HepG2 (cell line): Measurements from ENCODE around the gene CHST11. TPM values are rescaled to one million over a fixed set of nuclear protein-coding genes. Genes with fewer than 3 reads are reported as not detected.

Source experiments
- ATAC-seq: fragments of 200-7000 bp; cut with Tn5 transposase; 3 replicates; pipeline ENCODE4 v1.9.1; 2020; ENCODE audit warnings: mild to moderate bottlenecking, moderate library complexity
- BruUV-seq: library from RNA; stranded (reverse); fragments of 400-500 nt; replicated peaks from 2 replicates; lab custom pipeline; 2021; lab: Mats Ljungman, UMichigan
- CTCF ChIA-PET: fragments of 300-600 bp; formaldehyde crosslinking; extraction: SDS; loops from one replicate; lab custom pipeline; 2021; ENCODE audit warnings: low total read pairs, inconsistent platforms, low intra/inter-chr PET ratio; lab: Yijun Ruan, JAX
- POLR2A ChIA-PET: fragments of 350-600 bp; sonication (Branson Sonifier 250); formaldehyde crosslinking; loops from one replicate; lab custom pipeline; 2020; ENCODE audit warnings: antibody characterized with exemption, inconsistent platforms; lab: Yijun Ruan, JAX
- DNase-seq: peaks from one replicate; pipeline ENCODE4 v3.0.0-alpha.2; 2015; ENCODE audit warnings: low spot score
- FAIRE-seq: peaks from 3 replicates; lab custom pipeline; 2011; peaks lifted over from hg19 to GRCh38; lab: Jason Lieb, UNC
- H2AFZ ChIP-seq: one replicate; pipeline ENCODE4 v1.6.1; 2011; ENCODE audit warnings: low read length, inconsistent platforms
- H3K27ac ChIP-seq: fragments of 300-600 bp; 3 replicates; pipeline ENCODE4 v1.8.0; 2011; ENCODE audit warnings: mixed run types, mild to moderate bottlenecking, mixed read lengths, low read length, inconsistent platforms; ENCODE audit not compliant: insufficient read depth; ENCODE audit errors: extremely low read length
- H3K27me3 ChIP-seq, 2 experiments: fragments of 200-600 bp in 1 of 2; 2 replicates in 1 of 2; 3 replicates in 1 of 2; pipeline versions ENCODE4 v1.6.0 to v1.8.0; 2011; ENCODE audit warnings: low read length in 2 of 2, mild to moderate bottlenecking in 2 of 2, moderate library complexity in 2 of 2, inconsistent platforms in 1 of 2; ENCODE audit not compliant: insufficient read depth in 2 of 2, control insufficient read depth in 1 of 2
- H3K36me3 ChIP-seq, 2 experiments: fragments of 200-600 bp in 1 of 2; replicated peaks in 1 of 2; 2 replicates in 1 of 2; 3 replicates in 1 of 2; pipeline versions ENCODE4 v1.5.1 to v1.8.0; 2011; ENCODE audit warnings: low read length in 2 of 2, inconsistent platforms in 1 of 2; ENCODE audit not compliant: insufficient read depth in 2 of 2, control insufficient read depth in 1 of 2
- H3K4me1 ChIP-seq: 2 replicates; pipeline ENCODE4 v1.5.1; 2012; ENCODE audit warnings: low read length, inconsistent platforms; ENCODE audit not compliant: insufficient read depth
- H3K4me2 ChIP-seq: 2 replicates; pipeline ENCODE4 v1.6.0; 2011; ENCODE audit warnings: low read depth, low read length, inconsistent platforms
- H3K4me3 ChIP-seq, 3 experiments: fragments of 200-600 bp in 1 of 3; sonication (generic), shearing (Covaris generic) in 1 of 3; replicated peaks in 1 of 3; 2 replicates each; pipeline ENCODE4 v1.5.1; 2011 to 2016; ENCODE audit warnings: low read length in 3 of 3, inconsistent platforms in 2 of 3, low read depth in 2 of 3, mild to moderate bottlenecking in 2 of 3, control low read depth in 1 of 3, mixed read lengths in 1 of 3; ENCODE audit not compliant: insufficient read depth in 1 of 3
- H3K79me2 ChIP-seq: one replicate; pipeline ENCODE4 v1.6.1; 2011; ENCODE audit warnings: low read length, inconsistent platforms; ENCODE audit not compliant: insufficient read depth
- H3K9ac ChIP-seq: 2 replicates; pipeline ENCODE4 v1.6.0; 2011; ENCODE audit warnings: mild to moderate bottlenecking, low read depth, low read length, inconsistent platforms; ENCODE audit not compliant: insufficient read depth
- H3K9me3 ChIP-seq: 2 replicates; pipeline ENCODE4 v1.5.1; 2012; ENCODE audit warnings: mild to moderate bottlenecking, low read length
- H4K20me1 ChIP-seq: 2 replicates; pipeline ENCODE4 v1.6.0; 2011; ENCODE audit warnings: inconsistent platforms, mild to moderate bottlenecking, low read length, moderate library complexity; ENCODE audit not compliant: insufficient read depth
- ATM ChIP-seq: fragments of 450-650 bp; IDR thresholded peaks from 2 replicates; pipeline ENCODE4 v1.7.1; 2017; ENCODE audit warnings: mild to moderate bottlenecking, borderline replicate concordance
- CREM ChIP-seq, 2 experiments: sonication (generic) in 1 of 2; formaldehyde crosslinking in 1 of 2; IDR thresholded peaks; 2 replicates each; pipeline versions ENCODE4 v1.4.0 to v1.6.1; 2016 to 2020; ENCODE audit warnings: antibody characterized with exemption in 1 of 2, mild to moderate bottlenecking in 1 of 2, missing genetic modification reagents in 1 of 2
- DPF2 ChIP-seq: sonication (generic); formaldehyde crosslinking; IDR thresholded peaks from 2 replicates; pipeline ENCODE4 v1.4.0; 2020; ENCODE audit warnings: mild to moderate bottlenecking, low read depth, missing genetic modification reagents, borderline replicate concordance
- GTF2F1 ChIP-seq: fragments of 150-350 bp; IDR thresholded peaks from 2 replicates; pipeline ENCODE4 v1.6.1; 2014; ENCODE audit warnings: low read length
- GTF3A ChIP-seq: sonication (generic); formaldehyde crosslinking; conservative IDR thresholded peaks from 2 replicates; pipeline ENCODE4 v1.4.0; 2020; ENCODE audit warnings: mild to moderate bottlenecking, missing genetic modification reagents
- MTF2 ChIP-seq: sonication (generic); formaldehyde crosslinking; IDR thresholded peaks from 2 replicates; pipeline ENCODE4 v1.5.0; 2020; ENCODE audit warnings: missing genetic modification reagents, borderline replicate concordance
- NFIC ChIP-seq: IDR thresholded peaks from 2 replicates; pipeline ENCODE4 v1.6.1; 2012; ENCODE audit warnings: mild to moderate bottlenecking, low read length, inconsistent platforms
- RBFOX2 ChIP-seq: fragments of 200-400 bp; formaldehyde crosslinking; IDR thresholded peaks from 2 replicates; pipeline ENCODE4 v1.6.1; 2017; ENCODE audit warnings: low read depth, mild to moderate bottlenecking, low read length
- REXO4 ChIP-seq: sonication (generic); formaldehyde crosslinking; IDR thresholded peaks from 2 replicates; pipeline ENCODE4 v1.8.0; 2022; ENCODE audit warnings: missing genetic modification reagents, mild to moderate bottlenecking, borderline replicate concordance
- SATB2 ChIP-seq: sonication (generic); formaldehyde crosslinking; IDR thresholded peaks from 2 replicates; pipeline ENCODE4 v1.5.0; 2020; ENCODE audit warnings: missing genetic modification reagents
- SPEN ChIP-seq: sonication (generic); formaldehyde crosslinking; IDR thresholded peaks from 2 replicates; pipeline ENCODE4 v1.5.1; 2020; ENCODE audit warnings: low read depth, mild to moderate bottlenecking, missing genetic modification reagents
- THAP8 ChIP-seq: sonication (generic); formaldehyde crosslinking; IDR thresholded peaks from 2 replicates; pipeline ENCODE4 v1.5.1; 2020; ENCODE audit warnings: missing genetic modification reagents, mild to moderate bottlenecking, borderline replicate concordance
- ZBTB1 ChIP-seq: sonication (generic); formaldehyde crosslinking; IDR thresholded peaks from 2 replicates; pipeline ENCODE4 v1.4.0; 2020; ENCODE audit warnings: missing genetic modification reagents, borderline replicate concordance
- ZNF430 ChIP-seq: sonication (generic); formaldehyde crosslinking; IDR thresholded peaks from 2 replicates; pipeline ENCODE4 v1.9.0; 2021; ENCODE audit warnings: mild to moderate bottlenecking, missing genetic modification reagents
- ZNF740 ChIP-seq: sonication (generic); formaldehyde crosslinking; IDR thresholded peaks from 2 replicates; pipeline ENCODE4 v1.4.0; 2020; ENCODE audit warnings: missing genetic modification reagents
- ZNF773 ChIP-seq: sonication (generic); formaldehyde crosslinking; IDR thresholded peaks from 2 replicates; pipeline ENCODE4 v1.4.0; 2020; ENCODE audit warnings: missing genetic modification reagents, borderline replicate concordance
- ZNF841 ChIP-seq: sonication (generic); formaldehyde crosslinking; IDR thresholded peaks from 2 replicates; pipeline ENCODE4 v1.8.1; 2023; ENCODE audit warnings: missing genetic modification reagents, borderline replicate concordance
- WGBS: methylation state at CpG from one replicate; pipeline ENCODE4 v1.1.6; 2017; ENCODE audit warnings: low lambda C conversion rate; 5-methylcytosine and 5-hydroxymethylcytosine counted together
- in situ Hi-C: cut with HindIII; loops from 2 replicates; pipeline ENCODE4 v1.10.0; 2017; ENCODE audit warnings: low pct_unique_long_range_greater_than_20kb; ENCODE audit not compliant: extremely low pct_ligation_motif_present
- intact Hi-C: fragments of 100-400 bp; cut with micrococcal nuclease; formaldehyde crosslinking; loops from one replicate; pipeline ENCODE4 v1.10.0; 2022; ENCODE audit not compliant: unreplicated experiment
- polyA plus RNA-seq, 8 experiments: library from polyadenylated mRNA; depleted of rRNA in 3 of 8; stranded (reverse) in 7 of 8; unstranded in 1 of 8; fragments of >200 nt; fragmentation: Illumina TruSeq in 4 of 8; extraction: Trizol in 4 of 8; gene quantifications; 2 replicates each; pipeline versions ENCODE4 v1.2.1 to v1.2.3, GENCODE V29; 2011 to 2016; ENCODE audit warnings: low read depth in 4 of 8, missing spikeins in 1 of 8, mixed read lengths in 1 of 8; ENCODE audit not compliant: insufficient read depth in 1 of 8
- total RNA-seq, 5 experiments: library from RNA; depleted of rRNA; stranded (reverse); fragments of >200 nt; fragmentation: Illumina TruSeq; extraction: Trizol; gene quantifications; 2 replicates each; pipeline ENCODE4 v1.2.3, GENCODE V29; 2016; ENCODE audit warnings: low read depth in 1 of 5

The CHST11 gene
- total and polyA plus RNA-seq, 2 of the 13 experiments (the other 11 are each of a cell fraction or from before 2014, with no cell fraction given): 0.15 TPM; not detected in 1

GRCh38 chr12:104498211-104498801 lies 41.6 kb downstream of the CHST11 start:
- WGBS: 8% methylated on average over 8 of the region's 8 CpGs
- Histone ChIP-seq H3K36me3 (no peaks in the 10 kb centered on the region), H4K20me1 (no peaks in the 10 kb centered on the region)
- POLR2A ChIA-PET: no interaction called here
- no peak for TF ChIP-seq ZNF841 (CRISPR knock-in tag)
- no peak for TF ChIP-seq THAP8 (CRISPR knock-in tag)
- no peak for TF ChIP-seq REXO4
- no peak for TF ChIP-seq SATB2 (CRISPR knock-in tag)
- TF ChIP-seq CREM (IDR thresholded peaks at IDR 0.05): no peak
- no peak for TF ChIP-seq CREM (CRISPR knock-in tag; IDR thresholded peaks at IDR 0.05)
- TF ChIP-seq ZBTB1 (CRISPR knock-in tag): no peak
- no peak for TF ChIP-seq RBFOX2
- TF ChIP-seq GTF2F1: no peak
- no peak for TF ChIP-seq ATM
- TF ChIP-seq ZNF430 (CRISPR knock-in tag): no peak
- no peak for TF ChIP-seq ZNF773
- TF ChIP-seq DPF2 (CRISPR knock-in tag): no peak
- no peak for TF ChIP-seq GTF3A (CRISPR knock-in tag)
- TF ChIP-seq MTF2 (CRISPR knock-in tag): no peak
- no peak for TF ChIP-seq ZNF740
- no peak for TF ChIP-seq SPEN (CRISPR knock-in tag)
- no peak for TF ChIP-seq NFIC
- TF ChIP-seq, all 625 proteins: peak for 0
- BruUV-seq: no TSS peak
- Histone ChIP-seq H3K9me3 (no peaks in the 10 kb centered on the region), H3K9ac (no peak overlapping the region), H3K79me2 (no peaks in the 10 kb centered on the region), H3K4me2 (no peak overlapping the region), H3K4me1 (no peaks in the 10 kb centered on the region), H3K27ac (no peak overlapping the region), H3K4me3 (no peak overlapping the region), H3K27me3 (peaks cover 0 to 27% of the 10 kb centered on the region in 2 experiments; a peak in 3 of 5 replicates), H2AFZ (no peak overlapping the region)
- in situ Hi-C loops: no loop called here
- DNase-seq (no peak), FAIRE-seq (no peak), ATAC-seq (no peak)
- intact Hi-C loops: no loop called here
- CTCF ChIA-PET: no interaction called here
